Heart left ventricle (tissue), 16 donors: Measurements from ENCODE around the gene C1orf159. TPM values are rescaled to one million over a fixed set of nuclear protein-coding genes. Genes with fewer than 3 reads are reported as not detected.

ENCODE experiments used
- ATAC-seq, 4 donors: fragments of 200-7000 bp; cut with Tn5 transposase; one replicate each; pipeline ENCODE4 v1.9.1; 2020 to 2022; ENCODE audit warnings: moderate library complexity in 4 of 4, mild to moderate bottlenecking in 3 of 4, moderate number of reproducible peaks in 1 of 4
- DNase-seq, 5 donors: peaks; one replicate each; pipeline ENCODE4 v3.0.0-alpha.2; 2020
- H3K27ac ChIP-seq, 12 donors: fragments of 200-600 bp; sonication (generic) in 4 of 12; one replicate each; pipeline versions ENCODE4 v1.5.0 to v1.8.0; 2016 to 2022; ENCODE audit warnings: mild to moderate bottlenecking in 2 of 12
- H3K27me3 ChIP-seq, 9 donors: fragments of 200-600 bp; sonication (generic) in 2 of 9; one replicate each; pipeline versions ENCODE4 v1.5.1 to v1.8.0; 2016 to 2022; ENCODE audit warnings: mild to moderate bottlenecking in 3 of 9
- H3K36me3 ChIP-seq, 9 donors: fragments of 200-600 bp; sonication (generic) in 2 of 9; one replicate each; pipeline versions ENCODE4 v1.5.0 to v1.8.0; 2018 to 2022; ENCODE audit warnings: mild to moderate bottlenecking in 2 of 9
- H3K4me1 ChIP-seq, 12 donors: fragments of 200-600 bp; sonication (generic) in 4 of 12; one replicate each; pipeline versions ENCODE4 v1.5.0 to v1.8.0; 2016 to 2022; ENCODE audit warnings: mild to moderate bottlenecking in 3 of 12
- H3K4me3 ChIP-seq, 12 donors: fragments of 200-600 bp; sonication (generic) in 4 of 12; one replicate each; pipeline versions ENCODE4 v1.5.0 to v1.8.0; 2017 to 2022; ENCODE audit warnings: mild to moderate bottlenecking in 9 of 12, moderate library complexity in 4 of 12
- H3K9me3 ChIP-seq, 12 donors: fragments of 200-600 bp; sonication (generic) in 4 of 12; one replicate each; pipeline versions ENCODE4 v1.5.0 to v1.8.0; 2016 to 2022; ENCODE audit warnings: mild to moderate bottlenecking in 1 of 12
- CTCF ChIP-seq, 12 donors: fragments of 200-600 bp; sonication (generic) in 4 of 12; IDR thresholded peaks; one replicate each; pipeline versions ENCODE4 v1.5.0 to v1.8.0; 2018 to 2022; ENCODE audit warnings: antibody characterized with exemption in 12 of 12, mild to moderate bottlenecking in 5 of 12
- POLR2A ChIP-seq, 2 donors: fragments of 450-650 bp; IDR thresholded peaks; one replicate each; pipeline ENCODE4 v1.6.1; 2017; ENCODE audit warnings: antibody characterized with exemption in 2 of 2, mild to moderate bottlenecking in 2 of 2, moderate library complexity in 2 of 2
- WGBS, 4 donors: extraction: QIAGEN DNeasy Blood & Tissue Kit in 2 of 4; methylation state at CpG; one replicate each; pipeline versions ENCODE4 v1.1.5 to v1.1.7; 2013 to 2018; 5-methylcytosine and 5-hydroxymethylcytosine counted together
- intact Hi-C, 10 donors: fragments of 100-400 bp; cut with DNase I; formaldehyde crosslinking; loops; one replicate each; pipeline versions ENCODE4 v1.11.1 to v1.14.2; 2022
- polyA plus RNA-seq, 2 donors: library from polyadenylated mRNA; stranded (reverse); fragments of 200-250 nt; gene quantifications; one replicate each; pipeline ENCODE4 v1.2.3, GENCODE V29; 2013
- total RNA-seq, 9 donors: library from RNA; depleted of rRNA in 2 of 9; stranded (reverse); fragments of >200 nt in 2 of 9; fragmentation: NEBNext Ultra II Directional in 3 of 9; extraction: Animal tissue kit (Norgen Biotek cat#: 25700) in 3 of 9; gene quantifications; one replicate each; pipeline versions ENCODE4 v1.1.0 to v1.2.4, GENCODE V29; 2016 to 2023
- donor health status: ischemic (EF 13 %, LVEDD 7.1; RV severe dilation, severe dysfunction).
- donor health status: healthy with polysubstance abuse.
- donor health status: DM: no; HTN: yes; CAD: no.
- donor health status: DM: no; HTN: no; CAD: no.
- donor health status: ischemic (EF 25% LVEDD 6.9; RV normal size, moderate dysfunction).
- donor health status: ischemic (EF 25% LVEDD 5.7; RV mildly dilated, moderate dysfunction).
- donor health status: healthy.
- donor health status: DM: yes; HTN: yes; CAD: no.
- donor health status: ischemic (EF 35%, LVEDD 5.7; RV mildly dilated, moderate dysfunction).
- donor health status: nonischemic (EF 11% LVEDD 7.7; RV severe dilation, severe dysfunction).
- donor health status: DM: yes; HTN: yes; CAD: no.
- donor health status: PGD.
- donor health status: ischemic (EF 29% LVEDD 5.4; RV normal size, mild dysfunction).
- donor health status: nonischemic (EF 23%, LVEDD 6.1; RV moderate dilation, normal function).

Gene C1orf159
- total and polyA plus RNA-seq, 11 donors: 3.7 to 7.2 (median 4.4) TPM

DNA sequence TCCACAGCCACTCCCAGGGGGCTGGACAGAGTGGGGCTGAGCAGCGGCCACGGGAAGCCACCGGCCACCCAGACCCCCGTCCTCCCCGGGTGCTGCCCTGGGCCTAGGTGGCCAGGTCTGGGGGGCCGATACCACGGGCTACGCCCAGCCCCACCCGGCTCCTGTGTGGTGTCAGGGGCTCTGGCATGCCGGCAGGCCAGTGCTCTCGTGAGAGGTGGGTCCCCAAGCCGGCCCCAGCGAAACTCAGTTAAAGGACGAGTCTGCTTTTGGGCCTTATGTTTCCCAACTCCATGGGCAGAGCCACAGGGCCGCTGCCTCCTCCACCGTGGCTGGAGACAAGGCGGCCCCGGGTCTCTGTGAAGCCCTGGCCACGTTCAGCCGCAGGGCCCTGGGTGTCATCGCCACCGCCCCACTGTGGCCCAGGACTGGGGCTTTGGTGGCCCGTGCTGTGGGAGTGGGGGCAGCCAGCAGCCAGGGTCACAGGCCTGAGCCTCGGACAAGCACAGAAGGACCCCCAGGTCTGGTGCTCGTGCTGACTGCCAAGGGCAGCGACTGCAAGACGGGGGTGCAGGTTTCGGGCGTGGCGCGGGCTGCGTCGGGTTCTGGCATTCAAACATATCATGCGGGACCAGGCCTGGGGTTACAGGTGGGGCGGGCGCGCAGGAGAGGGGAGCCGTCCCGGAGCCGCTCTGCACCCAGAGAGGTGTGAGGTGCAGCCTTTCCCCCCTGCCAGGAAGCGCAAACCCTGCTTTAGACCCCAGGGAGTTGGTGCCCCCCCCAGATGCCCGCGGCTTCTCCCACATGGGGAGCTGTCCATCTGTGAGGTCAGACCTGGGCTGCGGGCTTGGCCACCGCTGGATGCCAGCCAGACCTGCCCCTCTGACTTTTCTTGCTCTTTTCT is 11.9 kb upstream of the C1orf159 start:
- H3K4me1 ChIP-seq: peaks cover 0 to 5% (median 0%) of the 10 kb centered on the region in 12 donors
- H3K27me3 ChIP-seq: no peaks in the 10 kb centered on the region
- ATAC-seq (no peak), DNase-seq (peak in 1 of 5 donors; percentile 54)
- 85 to 88% (median 87%) methylated on average over 35 to 45 of the region's 45 CpGs for WGBS, 4 donors
- H3K9me3 ChIP-seq: no peaks in the 10 kb centered on the region
- H3K4me3 ChIP-seq: no peak overlapping the region
- no peak overlapping the region for H3K27ac ChIP-seq
- TF ChIP-seq POLR2A (IDR thresholded peaks at IDR 0.05) (no peak), CTCF (IDR thresholded peaks at IDR 0.05) (no peak)
- intact Hi-C loops: loop anchor here in 2 of 10 donors (10.0 kb wide), 2 partner anchors 97 to 107 kb away; partner anchors contain the start of genes B3GALT6 (in 1 of the 2) and SDF4 (in 1 of the 2)
- H3K36me3 ChIP-seq: no peaks in the 10 kb centered on the region

- no peak for TF ChIP-seq CTCF (IDR thresholded peaks at IDR 0.05)
Measured at GRCh38 chr1:1125945-1126344, 10.1 kb upstream of the C1orf159 start.

DNA sequence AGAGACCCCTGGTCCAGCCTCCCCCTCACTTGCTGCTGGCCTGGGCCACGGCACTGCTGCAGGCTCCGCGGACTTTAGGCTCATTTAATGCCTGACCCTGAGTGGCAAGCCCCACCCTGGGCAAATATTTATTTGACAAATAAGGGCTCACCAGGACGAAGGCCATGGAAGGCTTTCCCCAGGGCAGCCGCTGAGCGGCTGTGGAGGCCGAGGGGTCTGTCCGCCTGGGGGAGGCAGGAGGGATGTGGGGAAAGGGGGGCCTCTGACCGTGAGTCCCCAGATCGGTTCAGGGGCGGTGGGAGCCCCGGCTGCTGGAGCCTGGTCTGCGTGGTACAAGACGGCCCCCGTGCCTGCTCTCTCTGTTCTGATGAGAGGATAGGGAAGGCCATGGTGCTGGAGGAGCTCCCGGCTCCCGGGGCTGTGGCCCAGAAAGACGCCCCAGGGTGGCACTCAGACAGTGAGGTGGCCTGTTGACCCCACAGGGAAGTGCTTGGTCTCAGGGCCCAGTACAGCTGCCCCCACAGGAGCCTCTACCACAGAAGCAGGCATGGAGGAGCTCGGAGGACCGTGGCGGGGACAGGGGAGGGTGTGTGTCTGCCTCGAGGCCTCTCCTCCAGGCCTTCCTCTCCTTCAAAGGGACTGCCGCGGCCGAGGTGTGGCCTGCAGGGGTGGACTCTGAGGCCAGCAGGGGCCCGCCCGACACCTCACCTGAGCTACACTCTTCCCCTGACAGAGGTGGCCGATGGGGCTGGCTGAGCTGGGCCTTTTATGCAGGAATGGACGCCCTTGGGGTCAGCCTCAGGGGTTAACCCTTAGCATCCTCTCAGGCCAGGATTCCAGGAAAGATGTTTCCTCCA is 9.1 kb upstream of the C1orf159 start:
- DNase-seq (no peak), ATAC-seq (no peak)
- peaks cover 0 to 11% (median 5%) of the 10 kb centered on the region in 12 donors for H3K4me1 ChIP-seq
- no peak overlapping the region for H3K27ac ChIP-seq
- H3K4me3 ChIP-seq: no peak overlapping the region
- WGBS, 4 donors: 72 to 82% (median 79%) methylated on average over 22 to 29 of the region's 29 CpGs
- intact Hi-C loops: loop anchor here in 7 of 10 donors (2.0 to 10.0 kb wide), 7 partner anchors 100 to 167 kb away; partner anchors contain the start of genes B3GALT6 (in 2 of the 7), SDF4 (in 2 of the 7) and C1QTNF12 (in 1 of the 7)
- TF ChIP-seq POLR2A (IDR thresholded peaks at IDR 0.05) (no peak), CTCF (IDR thresholded peaks at IDR 0.05) (no peak)
- no peaks in the 10 kb centered on the region for H3K36me3 ChIP-seq
- peaks cover 0 to 14% (median 0%) of the 10 kb centered on the region in 9 donors for H3K27me3 ChIP-seq
- H3K9me3 ChIP-seq: no peaks in the 10 kb centered on the region

More at GRCh38 chr1:1125945-1126344, 10.1 kb upstream of the C1orf159 start:
- DNase-seq (no peak), ATAC-seq (no peak)
- Histone ChIP-seq H3K36me3 (no peaks in the 10 kb centered on the region), H3K4me3 (no peak overlapping the region), H3K4me1 (peaks cover 0 to 11% (median 5%) of the 10 kb centered on the region in 12 donors), H3K27ac (no peak overlapping the region), H3K9me3 (no peaks in the 10 kb centered on the region), H3K27me3 (peaks cover 0 to 7% (median 0%) of the 10 kb centered on the region in 9 donors)
- intact Hi-C loops: loop anchor here in 3 of 10 donors (2.0 to 10.0 kb wide), 3 partner anchors 99 to 119 kb away; partner anchors contain the start of genes B3GALT6 (in 1 of the 3) and SDF4 (in 1 of the 3)
- 77 to 84% (median 81%) methylated on average over 18 of the region's 18 CpGs for whole genome bisulfite sequencing, 4 donors
